Osteoblast (primary cell): ENCODE results near the gene MAPKAP1. TPM values are rescaled to one million over a fixed set of nuclear protein-coding genes. Genes with fewer than 3 reads are reported as not detected.

Source experiments
- DNase-seq: peaks from one replicate; pipeline ENCODE4 v3.0.0; 2011; ENCODE audit warnings: low spot score, mixed read lengths; ENCODE audit not compliant: insufficient read length; ENCODE audit errors: missing footprints
- H2AFZ ChIP-seq: 2 replicates; pipeline ENCODE4 v1.6.0; 2011; ENCODE audit warnings: mild to moderate bottlenecking, low read length
- H3K27ac ChIP-seq: 2 replicates; pipeline ENCODE4 v1.5.1; 2011; ENCODE audit warnings: mild to moderate bottlenecking, low read depth, low read length, moderate library complexity
- H3K27me3 ChIP-seq: 2 replicates; pipeline ENCODE4 v1.6.0; 2012; ENCODE audit warnings: mild to moderate bottlenecking, control low read depth, inconsistent platforms, low read length, moderate library complexity; ENCODE audit not compliant: insufficient read depth
- H3K36me3 ChIP-seq: 2 replicates; pipeline ENCODE4 v1.5.1; 2011; ENCODE audit warnings: mild to moderate bottlenecking, low read length, control low read depth, moderate library complexity; ENCODE audit not compliant: insufficient read depth
- H3K4me1 ChIP-seq: 2 replicates; pipeline ENCODE4 v1.5.1; 2011; ENCODE audit warnings: mild to moderate bottlenecking, low read length, control low read depth, moderate library complexity; ENCODE audit not compliant: insufficient read depth
- H3K4me2 ChIP-seq: 2 replicates; pipeline ENCODE4 v1.6.0; 2011; ENCODE audit warnings: mild to moderate bottlenecking, low read length; ENCODE audit not compliant: insufficient read depth
- H3K4me3 ChIP-seq: fragments of 200-600 bp; sonication (generic); 3 replicates; pipeline ENCODE4 v1.5.1; 2012; ENCODE audit warnings: mild to moderate bottlenecking, low read length, inconsistent platforms; ENCODE audit not compliant: insufficient read depth
- H3K79me2 ChIP-seq: 2 replicates; pipeline ENCODE4 v1.6.0; 2012; ENCODE audit warnings: mild to moderate bottlenecking, low read length, control low read depth, inconsistent platforms; ENCODE audit not compliant: insufficient read depth
- H3K9me3 ChIP-seq: 2 replicates; pipeline ENCODE4 v1.5.1; 2011; ENCODE audit warnings: low read depth, low read length, control low read depth
- H4K20me1 ChIP-seq: 2 replicates; pipeline ENCODE4 v1.6.0; 2012; ENCODE audit warnings: mild to moderate bottlenecking, low read length, control low read depth; ENCODE audit not compliant: insufficient read depth
- total RNA-seq: library from RNA; depleted of rRNA; stranded (reverse); fragments of >200 nt; gene quantifications from 2 replicates; pipeline ENCODE4 v1.2.3, GENCODE V29; 2012
- TF ChIP-seq, protein P1 (sequence below): IDR thresholded peaks from 2 replicates; pipeline ENCODE4 v1.5.1; 2011; ENCODE audit warnings: mild to moderate bottlenecking, low read depth, low read length, moderate library complexity; ENCODE audit errors: extremely low read depth

Gene MAPKAP1
- total RNA-seq, 1 donor: 72.4 TPM

GRCh38 chr9:125513303-125513667, 193.7 kb downstream of the MAPKAP1 start:
- Histone ChIP-seq H4K20me1 (no peaks in the 10 kb centered on the region), H3K79me2 (peaks cover 17% of the 10 kb centered on the region), H3K9me3 (no peaks in the 10 kb centered on the region), H3K4me3 (peak overlapping the region; percentile 63), H3K4me2 (peak overlapping the region; percentile 86), H3K36me3 (no peaks in the 10 kb centered on the region), H3K4me1 (peaks cover 20% of the 10 kb centered on the region), H3K27me3 (no peaks in the 10 kb centered on the region), H2AFZ (no peak overlapping the region), H3K27ac (peak overlapping the region; percentile 68)
- TF ChIP-seq, protein P1, sequence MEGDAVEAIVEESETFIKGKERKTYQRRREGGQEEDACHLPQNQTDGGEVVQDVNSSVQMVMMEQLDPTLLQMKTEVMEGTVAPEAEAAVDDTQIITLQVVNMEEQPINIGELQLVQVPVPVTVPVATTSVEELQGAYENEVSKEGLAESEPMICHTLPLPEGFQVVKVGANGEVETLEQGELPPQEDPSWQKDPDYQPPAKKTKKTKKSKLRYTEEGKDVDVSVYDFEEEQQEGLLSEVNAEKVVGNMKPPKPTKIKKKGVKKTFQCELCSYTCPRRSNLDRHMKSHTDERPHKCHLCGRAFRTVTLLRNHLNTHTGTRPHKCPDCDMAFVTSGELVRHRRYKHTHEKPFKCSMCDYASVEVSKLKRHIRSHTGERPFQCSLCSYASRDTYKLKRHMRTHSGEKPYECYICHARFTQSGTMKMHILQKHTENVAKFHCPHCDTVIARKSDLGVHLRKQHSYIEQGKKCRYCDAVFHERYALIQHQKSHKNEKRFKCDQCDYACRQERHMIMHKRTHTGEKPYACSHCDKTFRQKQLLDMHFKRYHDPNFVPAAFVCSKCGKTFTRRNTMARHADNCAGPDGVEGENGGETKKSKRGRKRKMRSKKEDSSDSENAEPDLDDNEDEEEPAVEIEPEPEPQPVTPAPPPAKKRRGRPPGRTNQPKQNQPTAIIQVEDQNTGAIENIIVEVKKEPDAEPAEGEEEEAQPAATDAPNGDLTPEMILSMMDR: no peak
- no peak for DNase-seq

DNA sequence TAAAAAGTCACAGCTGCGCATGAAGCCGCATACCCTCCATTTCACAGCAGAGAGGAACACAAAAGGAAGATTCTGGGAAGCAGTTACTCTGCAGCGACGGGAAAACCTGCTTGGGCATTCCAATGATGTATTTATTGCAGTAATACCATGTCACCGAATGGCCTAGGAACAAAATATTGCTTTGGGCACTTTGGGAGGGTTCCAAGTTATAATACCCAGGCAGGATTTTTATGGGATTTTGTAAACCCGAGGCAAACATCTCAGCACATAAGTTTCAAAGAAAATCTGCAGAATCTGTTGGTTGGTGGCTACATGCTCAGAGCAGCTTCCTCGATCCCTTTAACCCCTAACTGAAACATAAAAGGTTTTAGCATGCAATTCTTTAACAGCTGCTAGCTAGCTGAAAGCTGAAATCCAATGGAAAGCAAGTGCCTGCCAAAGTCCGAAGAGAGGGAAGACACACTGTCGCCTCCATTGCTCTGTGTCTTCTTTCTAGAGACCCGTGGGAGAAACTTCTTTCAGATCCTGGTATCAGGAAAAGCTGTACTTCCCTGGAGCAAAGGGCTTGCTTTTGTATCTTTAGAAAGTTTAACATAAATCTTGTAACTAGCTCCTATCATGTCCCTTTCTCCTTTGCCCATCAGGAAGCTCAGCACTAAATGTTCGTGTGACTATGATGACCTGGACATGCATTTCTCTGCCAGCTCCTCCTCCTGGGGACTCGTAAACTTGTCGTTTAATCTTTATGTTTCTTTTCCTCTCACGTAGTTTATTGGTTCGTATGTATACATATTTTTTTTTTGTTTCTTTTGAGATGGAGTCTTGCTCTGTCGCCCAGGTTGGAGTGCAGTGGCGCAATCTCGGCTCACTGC, 195.0 kb downstream of the MAPKAP1 start:
- H3K4me3 ChIP-seq: no peak overlapping the region
- peaks cover 20% of the 10 kb centered on the region for H3K4me1 ChIP-seq
- no peak overlapping the region for H2AFZ ChIP-seq
- TF ChIP-seq, protein P1: no peak
- no peaks in the 10 kb centered on the region for H3K36me3 ChIP-seq
- H3K79me2 ChIP-seq: peaks cover 20% of the 10 kb centered on the region
- DNase-seq: no peak
- no peak overlapping the region for H3K27ac ChIP-seq
- H3K27me3 ChIP-seq: no peaks in the 10 kb centered on the region
- no peaks in the 10 kb centered on the region for H3K9me3 ChIP-seq
- H4K20me1 ChIP-seq: no peaks in the 10 kb centered on the region
- H3K4me2 ChIP-seq: no peak overlapping the region

DNA sequence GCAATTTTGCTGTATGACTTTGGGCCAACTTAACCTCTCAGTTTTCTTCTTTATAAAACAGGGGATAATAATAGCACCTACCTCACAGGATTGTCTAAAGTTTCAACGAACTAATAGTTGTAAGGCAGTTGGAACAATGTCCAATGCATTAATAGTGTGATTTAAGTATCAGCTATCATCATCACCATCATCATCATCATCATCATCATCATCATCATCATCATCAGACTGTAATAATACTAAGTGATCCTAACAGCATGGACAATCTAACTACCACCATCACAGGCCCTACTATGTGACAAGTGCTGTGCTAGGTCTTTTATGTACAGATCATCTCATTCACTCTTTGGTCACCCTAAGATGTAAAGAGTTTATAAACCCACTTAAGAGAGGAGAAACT, 196.0 kb downstream of the MAPKAP1 start:
- Histone ChIP-seq H3K4me3 (no peak overlapping the region), H2AFZ (no peak overlapping the region), H3K4me1 (peaks cover 20% of the 10 kb centered on the region), H4K20me1 (no peaks in the 10 kb centered on the region), H3K79me2 (peaks cover 21% of the 10 kb centered on the region), H3K36me3 (peaks cover 5% of the 10 kb centered on the region), H3K4me2 (no peak overlapping the region), H3K9me3 (no peaks in the 10 kb centered on the region), H3K27me3 (no peaks in the 10 kb centered on the region), H3K27ac (no peak overlapping the region)
- TF ChIP-seq, protein P1: no peak
- no peak for DNase-seq

DNA sequence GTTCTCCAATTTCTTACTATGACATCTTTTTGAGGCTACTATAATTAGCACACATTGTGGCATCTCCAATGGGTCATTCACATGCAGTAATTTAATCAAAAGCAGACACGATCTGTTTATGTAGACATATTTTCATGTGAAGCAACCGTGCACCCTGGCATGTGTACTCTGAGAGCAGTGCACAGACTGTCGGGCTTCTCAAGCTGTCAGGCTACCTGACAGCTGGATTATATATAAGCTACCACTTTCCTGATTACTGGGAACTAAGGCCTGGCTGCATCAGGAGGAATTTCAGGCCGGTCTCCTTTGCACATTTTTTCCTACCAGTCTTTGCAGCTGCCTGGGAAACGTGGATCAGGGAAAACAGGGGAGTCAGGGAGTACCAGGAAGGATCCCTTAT, 197.5 kb downstream of the MAPKAP1 start:
- Histone ChIP-seq H3K4me1 (peaks cover 20% of the 10 kb centered on the region), H3K4me3 (no peak overlapping the region), H3K4me2 (peak overlapping the region; percentile 1), H3K79me2 (peaks cover 22% of the 10 kb centered on the region), H3K27me3 (no peaks in the 10 kb centered on the region), H2AFZ (no peak overlapping the region), H3K9me3 (no peaks in the 10 kb centered on the region), H3K27ac (peak overlapping the region; percentile 20), H3K36me3 (peaks cover 9% of the 10 kb centered on the region), H4K20me1 (no peaks in the 10 kb centered on the region)
- no peak for DNase-seq
- TF ChIP-seq, protein P1: no peak
